Heart right ventricle (tissue), 16 donors: ENCODE measurements around the gene ZNF547. TPM values are rescaled to one million over a fixed set of nuclear protein-coding genes. Genes with fewer than 3 reads are reported as not detected.

Experiments used
- ATAC-seq, 8 donors: fragments of 200-7000 bp; cut with Tn5 transposase; one replicate each; pipeline ENCODE4 v1.9.1; 2020; ENCODE audit warnings: mild to moderate bottlenecking in 8 of 8, moderate library complexity in 8 of 8, moderate number of reproducible peaks in 1 of 8
- DNase-seq, 2 donors: peaks; one replicate each; pipeline ENCODE4 v3.0.0-alpha.2; 2020
- H3K27ac ChIP-seq, 10 donors: fragments of 200-600 bp; sonication (generic) in 2 of 10; one replicate each; pipeline versions ENCODE4 v1.5.0 to v1.8.0; 2020 to 2022; ENCODE audit warnings: mild to moderate bottlenecking in 3 of 10
- H3K27me3 ChIP-seq, 7 donors: fragments of 200-600 bp; one replicate each; pipeline ENCODE4 v1.8.0; 2021 to 2022; ENCODE audit warnings: mild to moderate bottlenecking in 2 of 7
- H3K36me3 ChIP-seq, 9 donors: fragments of 200-600 bp; sonication (generic) in 1 of 9; one replicate each; pipeline versions ENCODE4 v1.5.0 to v1.8.0; 2020 to 2022; ENCODE audit warnings: mild to moderate bottlenecking in 2 of 9
- H3K4me1 ChIP-seq, 9 donors: fragments of 200-600 bp; sonication (generic) in 1 of 9; one replicate each; pipeline versions ENCODE4 v1.5.0 to v1.8.0; 2020 to 2022; ENCODE audit warnings: mild to moderate bottlenecking in 4 of 9
- H3K4me3 ChIP-seq, 10 donors: fragments of 200-600 bp; sonication (generic) in 2 of 10; one replicate each; pipeline versions ENCODE4 v1.5.0 to v1.8.0; 2020 to 2022; ENCODE audit warnings: mild to moderate bottlenecking in 7 of 10, moderate library complexity in 2 of 10
- H3K9me3 ChIP-seq, 11 donors: fragments of 200-600 bp in 10 of 11; sonication (generic) in 2 of 11; one replicate each; pipeline versions ENCODE4 v1.5.0 to v1.8.0; 2013 to 2022; ENCODE audit warnings: mild to moderate bottlenecking in 2 of 11, control low read depth in 1 of 11, moderate library complexity in 1 of 11
- CTCF ChIP-seq, 9 donors: fragments of 200-600 bp; sonication (generic) in 2 of 9; IDR thresholded peaks; one replicate each; pipeline versions ENCODE4 v1.5.0 to v1.8.0; 2021 to 2022; ENCODE audit warnings: antibody characterized with exemption in 9 of 9, mild to moderate bottlenecking in 5 of 9, moderate library complexity in 1 of 9
- WGBS, 2 donors: extraction: QIAGEN DNeasy Blood & Tissue Kit; methylation state at CpG; one replicate each; pipeline ENCODE4 v1.1.7; 2013; ENCODE audit warnings: inconsistent platforms in 1 of 2; 5-methylcytosine and 5-hydroxymethylcytosine counted together
- intact Hi-C, 10 donors: fragments of 100-400 bp; cut with DNase I; formaldehyde crosslinking; loops; one replicate each; pipeline versions ENCODE4 v1.11.1 to v1.14.2; 2022
- polyA plus RNA-seq, 2 donors: library from polyadenylated mRNA; stranded (reverse); fragments of 200-250 nt; gene quantifications; one replicate each; pipeline ENCODE4 v1.2.3, GENCODE V29; 2013
- total RNA-seq, 10 donors: library from RNA; stranded (reverse); fragmentation: NEBNext Ultra II Directional in 3 of 10; extraction: Animal tissue kit (Norgen Biotek cat#: 25700) in 3 of 10; gene quantifications; one replicate each; pipeline versions ENCODE4 v1.2.1 to v1.2.4, GENCODE V29; 2021 to 2023
- donor health status: Arrhythmogenic right ventricular cardiomyopathy.
- donor health status: ischemic (EF 13 %, LVEDD 7.1; RV severe dilation, severe dysfunction).
- donor health status: healthy with polysubstance abuse.
- donor health status: DM: no; HTN: yes; CAD: no.
- donor health status: DM: no; HTN: no; CAD: no.
- donor health status: ischemic (EF 25% LVEDD 6.9; RV normal size, moderate dysfunction).
- donor health status: ischemic (EF 25% LVEDD 5.7; RV mildly dilated, moderate dysfunction).
- donor health status: healthy.
- donor health status: DM: yes; HTN: yes; CAD: no.
- donor health status: Ischemic cardiomyopathy.
- donor health status: ischemic (EF 35%, LVEDD 5.7; RV mildly dilated, moderate dysfunction).
- donor health status: nonischemic (EF 11% LVEDD 7.7; RV severe dilation, severe dysfunction).
- donor health status: DM: yes; HTN: yes; CAD: no.
- donor health status: PGD.
- donor health status: ischemic (EF 29% LVEDD 5.4; RV normal size, mild dysfunction).
- donor health status: nonischemic (EF 23%, LVEDD 6.1; RV moderate dilation, normal function).

ZNF547 gene
- total and polyA plus RNA-seq, 12 donors, result 1.4 to 4.2 (median 2.8) TPM

GRCh38 chr19:57357406-57357805, 5.9 kb upstream of the ZNF547 start:
- H3K27ac ChIP-seq, result no peak overlapping the region
- 97 to 98% methylated on average over 5 of the region's 5 CpGs for WGBS, 2 donors

GRCh38 chr19:57359300-57359699, 4.1 kb upstream of the ZNF547 start:
- no peaks in the 10 kb centered on the region for H3K27me3 ChIP-seq
- no peak overlapping the region for H3K27ac ChIP-seq
- no peak for TF ChIP-seq CTCF (IDR thresholded peaks at IDR 0.05)
- peaks cover 0 to 83% (median 3%) of the 10 kb centered on the region in 11 donors for H3K9me3 ChIP-seq
- intact Hi-C loops, result loop anchor here in 2 of 10 donors (5.0 kb wide), 1 partner anchor 77 kb away; the partner anchor contains the start of gene ZNF460 (in 2 of the 2)
- ATAC-seq (no peak), DNase-seq (no peak)
- peaks cover 4 to 36% (median 26%) of the 10 kb centered on the region in 9 donors for H3K4me1 ChIP-seq
- no peak overlapping the region for H3K4me3 ChIP-seq
- peaks cover 0 to 59% (median 46%) of the 10 kb centered on the region in 9 donors for H3K36me3 ChIP-seq

More at GRCh38 chr19:57357406-57357805, 5.9 kb upstream of the ZNF547 start:
- H3K27me3 ChIP-seq, result no peaks in the 10 kb centered on the region
- no peak for DNase-seq
- peaks cover 0 to 44% (median 29%) of the 10 kb centered on the region in 9 donors for H3K4me1 ChIP-seq
- ATAC-seq, result no peak
- intact Hi-C loops, result loop anchor here in 2 of 10 donors (5.0 kb wide), 1 partner anchor 75 kb away; the partner anchor contains the start of gene ZNF460 (in 2 of the 2)
- no peak overlapping the region for H3K4me3 ChIP-seq
- TF ChIP-seq CTCF (IDR thresholded peaks at IDR 0.05), result no peak
- H3K36me3 ChIP-seq, result peaks cover 0 to 78% (median 50%) of the 10 kb centered on the region in 9 donors
- H3K9me3 ChIP-seq, result peaks cover 0 to 81% (median 3%) of the 10 kb centered on the region in 11 donors

- Histone ChIP-seq H3K27me3 (no peaks in the 10 kb centered on the region), H3K4me1 (peaks cover 4 to 52% (median 28%) of the 10 kb centered on the region in 9 donors), H3K4me3 (peak overlapping the region in 9 of 10 donors; percentile 25 to 94 (median 81)), H3K9me3 (peaks cover 0 to 77% (median 0%) of the 10 kb centered on the region in 11 donors), H3K27ac (peak overlapping the region; percentile 61 to 99 (median 96)), H3K36me3 (peaks cover 0 to 42% (median 14%) of the 10 kb centered on the region in 9 donors)
- intact Hi-C loops, result loop anchor here in 4 of 10 donors (2.0 to 10.0 kb wide), 3 partner anchors 26 to 688 kb away; partner anchors contain the start of genes ZNF548 (in 2 of the 4), ZNF460 (in 1 of the 4) and ZNF835 (in 1 of the 4)
- no peak for TF ChIP-seq CTCF (IDR thresholded peaks at IDR 0.05)
- ATAC-seq (no peak), DNase-seq (no peak)
- WGBS, 2 donors, result 70% methylated on average over 2 of the region's 2 CpGs
Observed at GRCh38 chr19:57362419-57362818, 932 bp upstream of the ZNF547 start.

GRCh38 chr19:57363688-57364181, 384 bp downstream of the ZNF547 start:
- peak overlapping the region; percentile 70 to 99 (median 96) for H3K27ac ChIP-seq
- peaks cover 0 to 74% (median 0%) of the 10 kb centered on the region in 11 donors for H3K9me3 ChIP-seq
- no peaks in the 10 kb centered on the region for H3K27me3 ChIP-seq
- intact Hi-C loops, result loop anchor here in 5 of 10 donors (1.0 to 10.0 kb wide), 6 partner anchors 12 to 689 kb away; partner anchors contain the start of genes ZNF548 (in 4 of the 5), ZNF543 (in 2 of the 5), ZNF304 (in 1 of the 5) and ZNF460 (in 1 of the 5)
- no peak for TF ChIP-seq CTCF (IDR thresholded peaks at IDR 0.05)
- peak overlapping the region; percentile 67 to 94 (median 82) for H3K4me3 ChIP-seq
- WGBS, 2 donors, result 1% methylated on average over 12 to 18 of the region's 18 CpGs
- peaks cover 4 to 51% (median 28%) of the 10 kb centered on the region in 9 donors for H3K4me1 ChIP-seq
- DNase-seq, result no peak
- H3K36me3 ChIP-seq, result peaks cover 0 to 29% (median 3%) of the 10 kb centered on the region in 9 donors
- ATAC-seq, result peak in 6 of 8 donors; percentile 0 to 21 (median 12)
